Measurements from ENCODE around the gene COL17A1.

The COL17A1 gene

GRCh38 chr10:104098358-104098925, 12.8 kb upstream of the COL17A1 start:
- H3K4me3 ChIP-seq (ENCODE audit: low read depth, low read length), result no peak overlapping the region

DNA sequence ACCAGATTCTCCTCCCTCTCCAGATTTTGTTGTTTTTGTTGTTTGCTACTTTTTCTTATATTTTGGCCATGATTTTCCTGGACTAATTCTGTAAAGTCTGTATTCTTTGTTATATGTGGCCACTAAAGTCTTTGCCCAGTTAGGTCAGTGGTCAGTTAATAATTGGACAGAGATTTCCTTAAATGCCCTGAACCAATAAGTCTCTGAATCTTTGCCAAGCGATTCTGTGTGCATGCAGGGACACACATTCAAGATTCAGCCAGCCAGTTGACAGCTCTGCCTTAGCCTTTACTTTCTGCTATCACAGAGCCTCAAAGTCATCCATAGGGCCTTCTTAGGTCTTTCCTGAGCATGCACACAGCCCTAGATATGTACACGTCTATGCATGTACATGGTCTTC, 11.0 kb upstream of the COL17A1 start:
- H3K4me3 ChIP-seq (ENCODE audit: low read depth, low read length), result no peak overlapping the region

DNA sequence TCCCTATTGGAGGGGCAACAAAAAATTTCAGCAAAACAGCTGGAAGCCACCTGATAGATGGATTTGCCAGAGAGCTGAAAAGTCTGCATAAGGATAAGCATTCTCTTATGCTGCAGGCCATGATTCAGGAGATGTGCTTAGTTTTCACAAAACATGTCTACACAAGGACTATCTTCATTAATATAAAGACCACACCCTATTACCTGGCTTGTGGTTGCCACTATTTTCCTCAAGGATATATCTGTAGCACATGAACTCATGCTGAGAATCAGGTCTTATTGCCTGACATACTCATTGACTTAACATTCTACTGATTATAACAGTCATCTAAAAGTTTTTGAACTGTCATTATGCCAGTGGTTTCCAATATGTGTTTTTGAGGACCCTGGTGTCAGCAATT, 7.1 kb upstream of the COL17A1 start:
- no peak overlapping the region for H3K4me3 ChIP-seq (ENCODE audit: low read depth, low read length)

- no peak overlapping the region for H3K4me3 ChIP-seq (ENCODE audit: low read depth, low read length)
Observed at GRCh38 chr10:104090611-104091010, 4.9 kb upstream of the COL17A1 start.

GRCh38 chr10:104089621-104090020, 3.9 kb upstream of the COL17A1 start:
- H3K4me3 ChIP-seq (ENCODE audit: low read depth, low read length), result no peak overlapping the region

DNA sequence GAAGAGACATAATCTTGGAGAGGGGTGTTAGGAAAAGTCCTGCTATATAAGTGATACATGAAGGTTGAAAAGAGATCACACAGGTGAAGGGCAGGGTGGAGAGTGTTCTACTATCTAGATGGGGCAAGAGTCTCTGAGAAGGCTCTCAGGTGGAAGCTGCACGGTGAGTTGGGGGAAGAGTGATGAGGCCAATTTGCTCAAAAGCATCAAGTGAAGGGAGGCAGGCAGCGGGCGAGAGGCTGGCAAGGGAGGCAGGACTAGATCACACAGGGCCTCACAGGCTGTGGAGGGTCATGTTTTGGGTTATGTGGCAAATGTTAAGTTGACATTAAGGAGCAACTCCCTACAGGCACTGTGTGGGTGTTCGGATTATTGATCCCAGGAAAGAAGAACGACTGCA, 2.6 kb upstream of the COL17A1 start:
- no peak overlapping the region for H3K4me3 ChIP-seq (ENCODE audit: low read depth, low read length)

GRCh38 chr10:104084482-104085142, 1.1 kb downstream of the COL17A1 start:
- no peak overlapping the region for H3K4me3 ChIP-seq (ENCODE audit: low read depth, low read length)

DNA sequence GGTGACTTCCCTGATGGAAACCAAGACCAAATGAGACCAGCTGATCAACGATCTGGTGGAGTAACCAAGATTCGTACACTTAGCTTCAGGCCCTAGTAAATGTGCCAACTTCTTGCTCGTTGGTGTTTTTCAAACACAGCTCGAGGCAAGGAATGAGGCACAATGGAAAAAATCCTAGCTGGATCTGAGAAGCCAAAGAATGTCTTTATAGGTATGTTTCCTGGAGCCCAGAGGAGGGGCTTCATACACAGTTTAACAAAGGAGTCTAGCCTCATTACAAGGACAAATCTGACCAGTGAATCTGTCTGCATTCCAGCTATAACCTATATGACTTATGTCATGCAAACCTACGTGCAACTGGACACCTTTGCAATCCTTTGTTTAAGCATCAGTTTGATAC, 3.7 kb downstream of the COL17A1 start:
- H3K4me3 ChIP-seq (ENCODE audit: low read depth, low read length), result no peak overlapping the region

DNA sequence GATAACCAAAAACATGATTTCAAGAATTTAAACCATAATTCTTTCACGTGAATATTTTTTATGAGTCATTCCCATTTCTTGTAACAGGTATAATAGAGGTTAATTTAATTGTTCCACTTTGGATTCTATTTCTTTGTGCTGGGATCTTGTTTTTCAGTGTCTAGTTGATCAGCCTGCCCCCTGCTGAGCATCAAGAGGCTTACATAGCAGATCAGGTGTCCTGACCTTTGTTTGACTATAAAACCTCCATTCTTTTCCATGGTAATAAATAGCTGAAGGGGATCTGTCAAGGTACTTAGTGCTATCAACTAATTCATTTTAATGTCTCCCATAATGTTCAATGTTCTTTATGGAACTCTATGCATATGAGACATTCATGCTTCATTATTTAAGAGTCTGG, 4.9 kb downstream of the COL17A1 start:
- H3K4me3 ChIP-seq (ENCODE audit: low read depth, low read length), result no peak overlapping the region

- no peak overlapping the region for H3K4me3 ChIP-seq (ENCODE audit: low read depth, low read length)
Observed at GRCh38 chr10:104077663-104078151, 8.0 kb downstream of the COL17A1 start.

GRCh38 chr10:104077247-104077646, 8.4 kb downstream of the COL17A1 start:
- H3K4me3 ChIP-seq (ENCODE audit: low read depth, low read length), result no peak overlapping the region

DNA sequence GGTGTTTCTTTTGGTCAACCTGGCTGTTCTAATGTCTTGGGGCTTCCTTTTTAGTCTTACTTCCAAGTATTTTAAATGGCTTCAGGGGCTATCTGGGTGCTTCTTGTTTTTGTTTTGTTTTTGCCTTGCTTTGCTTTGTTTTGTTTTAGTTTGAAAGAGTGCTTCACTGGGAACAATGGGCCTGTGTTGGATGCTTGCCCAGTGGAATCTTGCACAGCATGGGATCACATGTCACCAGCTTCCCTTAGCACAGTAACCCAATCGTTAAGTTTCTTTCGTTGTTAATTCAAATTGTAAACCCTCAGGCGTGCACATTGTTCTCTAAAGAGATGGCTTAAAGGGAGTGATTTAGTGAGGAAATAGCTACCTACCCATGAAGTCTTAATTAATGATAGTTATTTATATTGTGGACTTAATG, 8.9 kb downstream of the COL17A1 start:
- no peak overlapping the region for H3K4me3 ChIP-seq (ENCODE audit: low read depth, low read length)

- no peak overlapping the region for H3K4me3 ChIP-seq (ENCODE audit: low read depth, low read length)
Observed at GRCh38 chr10:104074505-104074904, 11.2 kb downstream of the COL17A1 start.

GRCh38 chr10:104072786-104073185, 12.9 kb downstream of the COL17A1 start:
- no peak overlapping the region for H3K4me3 ChIP-seq (ENCODE audit: low read depth, low read length)

- H3K4me3 ChIP-seq (ENCODE audit: low read depth, low read length), result no peak overlapping the region
Observed at GRCh38 chr10:104069613-104070012, 16.1 kb downstream of the COL17A1 start.

- H3K4me3 ChIP-seq (ENCODE audit: low read depth, low read length), result no peak overlapping the region
Observed at GRCh38 chr10:104067525-104067924, 18.2 kb downstream of the COL17A1 start.

DNA sequence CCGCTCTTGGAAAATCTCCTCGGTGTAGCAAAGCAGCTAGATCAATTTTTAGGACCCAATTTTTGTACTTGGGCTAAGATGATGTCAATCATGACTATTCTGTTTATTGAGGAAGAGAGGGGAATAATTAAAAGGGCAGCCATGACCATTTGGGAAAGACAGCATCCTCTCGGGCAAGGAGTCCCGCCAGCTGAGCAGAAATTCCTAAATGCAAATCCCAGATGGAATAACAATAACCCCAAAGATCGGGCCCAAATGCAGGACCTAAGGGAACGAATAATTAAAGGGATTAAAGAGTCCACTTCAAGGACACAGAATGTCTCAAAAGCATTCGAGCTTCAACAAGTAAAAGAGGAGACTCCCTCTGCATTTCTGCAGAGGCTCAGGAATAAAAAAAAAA, 18.7 kb downstream of the COL17A1 start:
- H3K4me3 ChIP-seq (ENCODE audit: low read depth, low read length), result no peak overlapping the region

GRCh38 chr10:104065748-104066147, 19.9 kb downstream of the COL17A1 start:
- no peak overlapping the region for H3K4me3 ChIP-seq (ENCODE audit: low read depth, low read length)

GRCh38 chr10:104061196-104061595, 24.5 kb downstream of the COL17A1 start:
- no peak overlapping the region for H3K4me3 ChIP-seq (ENCODE audit: low read depth, low read length)

DNA sequence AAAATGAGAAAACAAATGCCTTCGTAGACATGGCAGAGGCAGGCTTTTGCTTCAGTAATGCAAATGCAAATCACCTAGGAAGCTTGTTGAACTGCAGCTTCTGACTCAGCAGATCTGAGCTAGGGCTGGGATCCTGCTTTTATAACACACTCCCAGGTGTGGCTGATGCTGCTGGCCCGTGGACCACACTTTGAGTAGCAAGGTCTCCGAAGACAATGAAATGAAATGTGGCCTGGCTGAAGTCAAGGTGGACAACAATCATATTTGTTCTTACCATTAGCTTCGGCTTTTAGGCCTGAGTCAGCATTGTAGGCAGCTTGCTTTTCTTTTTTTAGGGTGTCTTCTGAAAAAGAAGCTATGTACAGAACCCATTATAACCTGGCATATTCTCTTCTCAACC, 26.3 kb downstream of the COL17A1 start:
- H3K4me3 ChIP-seq (ENCODE audit: low read depth, low read length), result no peak overlapping the region

- H3K4me3 ChIP-seq (ENCODE audit: low read depth, low read length), result no peak overlapping the region
Observed at GRCh38 chr10:104057717-104058116, 28.0 kb downstream of the COL17A1 start.

GRCh38 chr10:104056619-104057273, 28.9 kb downstream of the COL17A1 start:
- no peak overlapping the region for H3K4me3 ChIP-seq (ENCODE audit: low read depth, low read length)
